HepG2 (cell line): ENCODE measurements around the gene SOX13. TPM values are rescaled to one million over a fixed set of nuclear protein-coding genes. Genes with fewer than 3 reads are reported as not detected.
A peak's percentile ranks its signal among the peaks of the same experiment; 100 is the strongest.

Experiments used
- CBFB ChIP-seq: sonication (generic); formaldehyde crosslinking; IDR thresholded peaks from 2 replicates; pipeline ENCODE4 v1.4.0; 2020; ENCODE audit warnings: missing genetic modification reagents
- CEBPZ ChIP-seq: IDR thresholded peaks from 2 replicates; pipeline ENCODE4 v1.6.1; 2012; ENCODE audit warnings: low read length, improper control_type of control experiment
- CREB1 ChIP-seq, 2 experiments: fragments of 450-650 bp in 1 of 2; IDR thresholded peaks; 2 replicates each; pipeline ENCODE4 v1.6.1; 2016 to 2017; ENCODE audit warnings: control low read depth in 1 of 2, mild to moderate bottlenecking in 1 of 2, missing compliant biosample characterization in 1 of 2, missing genetic modification characterization in 1 of 2
- FOXJ3 ChIP-seq: sonication (generic); formaldehyde crosslinking; IDR thresholded peaks from 2 replicates; pipeline ENCODE4 v1.4.0; 2020; ENCODE audit warnings: missing genetic modification reagents, mild to moderate bottlenecking, borderline replicate concordance
- IKZF1 ChIP-seq: fragments of 450-650 bp; IDR thresholded peaks from 2 replicates; pipeline ENCODE4 v1.7.1; 2016
- TOE1 ChIP-seq: sonication (generic); formaldehyde crosslinking; IDR thresholded peaks from 2 replicates; pipeline ENCODE4 v1.4.0; 2020; ENCODE audit warnings: mild to moderate bottlenecking, missing genetic modification reagents
- U2AF1 ChIP-seq: fragments of 200-400 bp; formaldehyde crosslinking; optimal IDR thresholded peaks from 2 replicates; pipeline ENCODE3; 2017; ENCODE audit warnings: mild to moderate bottlenecking, low read depth, low read length
- ZBTB2 ChIP-seq: sonication (generic); formaldehyde crosslinking; IDR thresholded peaks from 2 replicates; pipeline ENCODE4 v1.8.0; 2022; ENCODE audit warnings: low read depth, missing genetic modification reagents
- ZMAT3 ChIP-seq: sonication (generic); formaldehyde crosslinking; conservative IDR thresholded peaks from 2 replicates; pipeline ENCODE4 v1.7.0; 2021; ENCODE audit warnings: missing genetic modification reagents
- ZNF10 ChIP-seq: sonication (generic); formaldehyde crosslinking; IDR thresholded peaks from 2 replicates; pipeline ENCODE4 v1.4.0; 2020; ENCODE audit warnings: mild to moderate bottlenecking, low read depth, missing genetic modification reagents, borderline replicate concordance
- ZNF20 ChIP-seq: sonication (generic); formaldehyde crosslinking; IDR thresholded peaks from 2 replicates; pipeline ENCODE4 v1.4.0; 2020; ENCODE audit warnings: mild to moderate bottlenecking, moderate library complexity, missing genetic modification reagents
- ZNF225 ChIP-seq: sonication (generic); formaldehyde crosslinking; IDR thresholded peaks from 2 replicates; pipeline ENCODE4 v1.4.0; 2020; ENCODE audit warnings: mild to moderate bottlenecking, missing genetic modification reagents
- ZNF3 ChIP-seq: IDR thresholded peaks from 2 replicates; pipeline ENCODE4 v1.7.0; 2017; ENCODE audit warnings: inconsistent platforms
- ZNF337 ChIP-seq: sonication (generic); formaldehyde crosslinking; IDR thresholded peaks from 2 replicates; pipeline ENCODE4 v1.5.1; 2020; ENCODE audit warnings: missing genetic modification reagents, low read depth, mild to moderate bottlenecking, borderline replicate concordance
- ZNF607 ChIP-seq: sonication (generic); formaldehyde crosslinking; IDR thresholded peaks from 2 replicates; pipeline ENCODE4 v1.5.1; 2020; ENCODE audit warnings: missing genetic modification reagents, mild to moderate bottlenecking, borderline replicate concordance
- ZNF770 ChIP-seq: sonication (generic); formaldehyde crosslinking; IDR thresholded peaks from 2 replicates; pipeline ENCODE4 v1.5.0; 2020; ENCODE audit warnings: mild to moderate bottlenecking, missing genetic modification reagents
- ZNF83 ChIP-seq: sonication (generic); formaldehyde crosslinking; IDR thresholded peaks from 2 replicates; pipeline ENCODE4 v1.4.0; 2020; ENCODE audit warnings: missing genetic modification reagents, mild to moderate bottlenecking, borderline replicate concordance
- polyA plus RNA-seq, 8 experiments: library from polyadenylated mRNA; depleted of rRNA in 3 of 8; stranded (reverse) in 7 of 8; unstranded in 1 of 8; fragments of >200 nt; fragmentation: Illumina TruSeq in 4 of 8; extraction: Trizol in 4 of 8; gene quantifications; 2 replicates each; pipeline versions ENCODE4 v1.2.1 to v1.2.3, GENCODE V29; 2011 to 2016; ENCODE audit warnings: low read depth in 4 of 8, missing spikeins in 1 of 8, mixed read lengths in 1 of 8; ENCODE audit not compliant: insufficient read depth in 1 of 8
- total RNA-seq, 5 experiments: library from RNA; depleted of rRNA; stranded (reverse); fragments of >200 nt; fragmentation: Illumina TruSeq; extraction: Trizol; gene quantifications; 2 replicates each; pipeline ENCODE4 v1.2.3, GENCODE V29; 2016; ENCODE audit warnings: low read depth in 1 of 5
- TF ChIP-seq, protein P1 (sequence below): sonication (generic); formaldehyde crosslinking; conservative IDR thresholded peaks from 2 replicates; pipeline ENCODE4 v1.8.0; 2022; ENCODE audit warnings: missing genetic modification reagents
- TF ChIP-seq, protein P2 (sequence below): sonication (generic); formaldehyde crosslinking; IDR thresholded peaks from 2 replicates; pipeline ENCODE4 v1.4.0; 2020; ENCODE audit warnings: missing genetic modification reagents, borderline replicate concordance

SOX13 gene
- total and polyA plus RNA-seq, 2 of the 13 experiments (the other 11 are each of a cell fraction or from before 2014, with no cell fraction given) = 13.3 to 15.8 TPM

GRCh38 chr1:204162494-204163074 lies 89.7 kb downstream of the SOX13 start (continued):
- no peak for TF ChIP-seq ZNF83
- TF ChIP-seq ZNF3 (CRISPR knock-in tag) = no peak
- no peak for TF ChIP-seq ZNF225 (CRISPR knock-in tag)
- TF ChIP-seq TOE1 (CRISPR knock-in tag) = no peak
- no peak for TF ChIP-seq ZNF770
- no peak for TF ChIP-seq CEBPZ
- no peak for TF ChIP-seq ZNF10
- TF ChIP-seq ZNF607 (CRISPR knock-in tag) = no peak
- TF ChIP-seq CBFB (CRISPR knock-in tag) = no peak
- TF ChIP-seq CREB1 (IDR thresholded peaks at IDR 0.05) = no peak
- no peak for TF ChIP-seq CREB1 (CRISPR knock-in tag; IDR thresholded peaks at IDR 0.05)
- TF ChIP-seq U2AF1 = no peak
- TF ChIP-seq ZNF20 = no peak
- no peak for TF ChIP-seq IKZF1
- TF ChIP-seq, protein P1, sequence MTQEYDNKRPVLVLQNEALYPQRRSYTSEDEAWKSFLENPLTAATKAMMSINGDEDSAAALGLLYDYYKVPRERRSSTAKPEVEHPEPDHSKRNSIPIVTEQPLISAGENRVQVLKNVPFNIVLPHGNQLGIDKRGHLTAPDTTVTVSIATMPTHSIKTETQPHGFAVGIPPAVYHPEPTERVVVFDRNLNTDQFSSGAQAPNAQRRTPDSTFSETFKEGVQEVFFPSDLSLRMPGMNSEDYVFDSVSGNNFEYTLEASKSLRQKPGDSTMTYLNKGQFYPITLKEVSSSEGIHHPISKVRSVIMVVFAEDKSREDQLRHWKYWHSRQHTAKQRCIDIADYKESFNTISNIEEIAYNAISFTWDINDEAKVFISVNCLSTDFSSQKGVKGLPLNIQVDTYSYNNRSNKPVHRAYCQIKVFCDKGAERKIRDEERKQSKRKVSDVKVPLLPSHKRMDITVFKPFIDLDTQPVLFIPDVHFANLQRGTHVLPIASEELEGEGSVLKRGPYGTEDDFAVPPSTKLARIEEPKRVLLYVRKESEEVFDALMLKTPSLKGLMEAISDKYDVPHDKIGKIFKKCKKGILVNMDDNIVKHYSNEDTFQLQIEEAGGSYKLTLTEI (CRISPR knock-in tag) = no peak
- TF ChIP-seq ZNF337 (CRISPR knock-in tag) = no peak
- TF ChIP-seq, protein P2, sequence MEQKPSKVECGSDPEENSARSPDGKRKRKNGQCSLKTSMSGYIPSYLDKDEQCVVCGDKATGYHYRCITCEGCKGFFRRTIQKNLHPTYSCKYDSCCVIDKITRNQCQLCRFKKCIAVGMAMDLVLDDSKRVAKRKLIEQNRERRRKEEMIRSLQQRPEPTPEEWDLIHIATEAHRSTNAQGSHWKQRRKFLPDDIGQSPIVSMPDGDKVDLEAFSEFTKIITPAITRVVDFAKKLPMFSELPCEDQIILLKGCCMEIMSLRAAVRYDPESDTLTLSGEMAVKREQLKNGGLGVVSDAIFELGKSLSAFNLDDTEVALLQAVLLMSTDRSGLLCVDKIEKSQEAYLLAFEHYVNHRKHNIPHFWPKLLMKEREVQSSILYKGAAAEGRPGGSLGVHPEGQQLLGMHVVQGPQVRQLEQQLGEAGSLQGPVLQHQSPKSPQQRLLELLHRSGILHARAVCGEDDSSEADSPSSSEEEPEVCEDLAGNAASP (CRISPR knock-in tag) = peak; percentile 49; the same call in 1 of the 2 replicates
- no peak for TF ChIP-seq ZMAT3 (CRISPR knock-in tag)
- no peak for TF ChIP-seq ZBTB2 (CRISPR knock-in tag)
- no peak for TF ChIP-seq FOXJ3
